WTC11 (cell line): ENCODE data around the gene POLR3A. TPM values are rescaled to one million over a fixed set of nuclear protein-coding genes. Genes with fewer than 3 reads are reported as not detected.

Experiments
- ATAC-seq: fragments of 200-7000 bp; cut with Tn5 transposase; 2 replicates; pipeline ENCODE4 v1.10.0; 2021; ENCODE audit warnings: mild to moderate bottlenecking, moderate library complexity
- CTCF ChIA-PET: fragments of 300-600 bp; sonication (Branson Sonifier 250); formaldehyde crosslinking; loops from one replicate; lab custom pipeline; 2021; ENCODE audit warnings: antibody characterized with exemption; lab: Charles Lee
- POLR2A ChIA-PET: fragments of 350-600 bp; sonication (Branson Sonifier 250); formaldehyde crosslinking; loops from one replicate; lab custom pipeline; 2021; ENCODE audit warnings: antibody characterized with exemption; lab: Charles Lee
- DNase-seq: peaks from one replicate; pipeline ENCODE4 v3.0.0; 2021; ENCODE audit warnings: low spot score
- H3K27ac Mint-ChIP-seq: 2 replicates; pipeline ENCODE4 v1.8.0; 2021; ENCODE audit warnings: mixed read lengths
- H3K27me3 Mint-ChIP-seq: 2 replicates; pipeline ENCODE4 v1.8.0; 2021; ENCODE audit warnings: low read depth, mild to moderate bottlenecking, moderate library complexity, mixed read lengths
- H3K36me3 Mint-ChIP-seq: 2 replicates; pipeline ENCODE4 v1.8.0; 2021; ENCODE audit warnings: mixed read lengths
- H3K4me1 Mint-ChIP-seq: 2 replicates; pipeline ENCODE4 v1.8.0; 2022; ENCODE audit warnings: mixed read lengths
- H3K4me3 Mint-ChIP-seq: 2 replicates; pipeline ENCODE4 v1.8.0; 2021; ENCODE audit warnings: mild to moderate bottlenecking, moderate library complexity, mixed read lengths
- H3K9me3 Mint-ChIP-seq: 2 replicates; pipeline ENCODE4 v1.8.0; 2021; ENCODE audit warnings: mixed read lengths
- AFF4 ChIP-seq: sonication (generic); formaldehyde crosslinking; IDR thresholded peaks from 2 replicates; pipeline ENCODE4 v1.8.1; 2023; ENCODE audit warnings: mild to moderate bottlenecking, missing genetic modification reagents, borderline replicate concordance
- CTCF ChIP-seq: fragments of 200-600 bp; IDR thresholded peaks from 2 replicates; pipeline ENCODE4 v1.8.0; 2022; ENCODE audit warnings: antibody characterized with exemption
- ELF4 ChIP-seq: sonication (generic); formaldehyde crosslinking; IDR thresholded peaks from 2 replicates; pipeline ENCODE4 v1.8.1; 2022; ENCODE audit warnings: low read depth, mild to moderate bottlenecking, moderate library complexity, missing genetic modification reagents
- IRF2 ChIP-seq: sonication (generic); formaldehyde crosslinking; IDR thresholded peaks from 2 replicates; pipeline ENCODE4 v1.8.0; 2022; ENCODE audit warnings: low read depth, missing genetic modification reagents, borderline replicate concordance
- PRDM15 ChIP-seq: sonication (generic); formaldehyde crosslinking; IDR thresholded peaks from 2 replicates; pipeline ENCODE4 v1.8.0; 2022; ENCODE audit warnings: missing genetic modification reagents
- RORB ChIP-seq: fragments of 250-450 bp; sonication (Bioruptor Pico); IDR thresholded peaks from 2 replicates; pipeline ENCODE4 v1.9.0; 2021; ENCODE audit warnings: mild to moderate bottlenecking
- ZNF232 ChIP-seq: sonication (generic); formaldehyde crosslinking; IDR thresholded peaks from 2 replicates; pipeline ENCODE4 v1.8.0; 2022; ENCODE audit warnings: mild to moderate bottlenecking, missing genetic modification reagents
- ZNF317 ChIP-seq: sonication (generic); formaldehyde crosslinking; IDR thresholded peaks from 2 replicates; pipeline ENCODE4 v1.8.1; 2023; ENCODE audit warnings: low read depth, mild to moderate bottlenecking, moderate library complexity, missing genetic modification reagents, borderline replicate concordance
- ZNF396 ChIP-seq: fragments of 250-450 bp; sonication (Bioruptor Pico); IDR thresholded peaks from 2 replicates; pipeline ENCODE4 v1.8.0; 2021; ENCODE audit warnings: mild to moderate bottlenecking, moderate library complexity, borderline replicate concordance
- ZNF416 ChIP-seq: fragments of 250-450 bp; sonication (Bioruptor Pico); IDR thresholded peaks from 2 replicates; pipeline ENCODE4 v1.9.0; 2021; ENCODE audit warnings: mild to moderate bottlenecking, inconsistent platforms
- ZNF423 ChIP-seq: fragments of 250-450 bp; sonication (Bioruptor Pico); IDR thresholded peaks from 2 replicates; pipeline ENCODE4 v2.1.2; 2022; ENCODE audit warnings: mild to moderate bottlenecking, moderate library complexity
- total RNA-seq: library from RNA; stranded (reverse); gene quantifications from 3 replicates; pipeline ENCODE4 v1.2.3, GENCODE V29; 2021
- TF ChIP-seq, protein P1 (sequence below): sonication (generic); formaldehyde crosslinking; IDR thresholded peaks from 2 replicates; pipeline ENCODE4 v1.8.1; 2022; ENCODE audit warnings: missing genetic modification reagents, borderline replicate concordance
- TF ChIP-seq, protein P2 (sequence below): sonication (generic); formaldehyde crosslinking; IDR thresholded peaks from 2 replicates; pipeline ENCODE4 v1.8.1; 2023; ENCODE audit warnings: mild to moderate bottlenecking, missing genetic modification reagents
- TF ChIP-seq, protein P3 (sequence below): sonication (generic); formaldehyde crosslinking; IDR thresholded peaks from 2 replicates; pipeline ENCODE4 v1.8.1; 2022; ENCODE audit warnings: mild to moderate bottlenecking, missing genetic modification reagents, moderate library complexity, borderline replicate concordance
- TF ChIP-seq, protein P4 (sequence below): fragments of 250-450 bp; sonication (Bioruptor Pico); IDR thresholded peaks from 2 replicates; pipeline ENCODE4 v1.9.0; 2021; ENCODE audit warnings: mild to moderate bottlenecking

POLR3A gene
- total RNA-seq, 1 experiment from 2014 or later = 32.2 TPM

DNA sequence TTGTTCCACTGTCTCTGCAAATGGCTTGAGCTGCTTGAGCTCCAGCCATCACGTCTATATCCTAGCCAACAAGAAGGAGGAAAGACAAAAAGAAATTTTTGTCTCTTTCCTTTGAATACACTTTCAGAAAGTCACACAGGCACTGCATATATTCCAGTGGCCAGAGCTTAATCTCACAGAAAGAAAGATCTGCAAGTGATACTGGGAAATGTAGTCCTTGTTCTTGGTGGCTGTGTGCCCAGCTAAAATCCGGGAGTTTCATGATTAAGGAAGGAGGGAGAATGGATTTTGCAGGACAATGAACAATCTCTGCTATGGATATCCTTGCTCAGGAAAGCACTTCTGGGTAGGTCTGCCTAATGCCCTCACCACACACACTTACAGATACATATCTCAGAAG lies 83.2 kb downstream of the POLR3A start (continued):
- TF ChIP-seq CTCF = no peak
- TF ChIP-seq, protein P1, sequence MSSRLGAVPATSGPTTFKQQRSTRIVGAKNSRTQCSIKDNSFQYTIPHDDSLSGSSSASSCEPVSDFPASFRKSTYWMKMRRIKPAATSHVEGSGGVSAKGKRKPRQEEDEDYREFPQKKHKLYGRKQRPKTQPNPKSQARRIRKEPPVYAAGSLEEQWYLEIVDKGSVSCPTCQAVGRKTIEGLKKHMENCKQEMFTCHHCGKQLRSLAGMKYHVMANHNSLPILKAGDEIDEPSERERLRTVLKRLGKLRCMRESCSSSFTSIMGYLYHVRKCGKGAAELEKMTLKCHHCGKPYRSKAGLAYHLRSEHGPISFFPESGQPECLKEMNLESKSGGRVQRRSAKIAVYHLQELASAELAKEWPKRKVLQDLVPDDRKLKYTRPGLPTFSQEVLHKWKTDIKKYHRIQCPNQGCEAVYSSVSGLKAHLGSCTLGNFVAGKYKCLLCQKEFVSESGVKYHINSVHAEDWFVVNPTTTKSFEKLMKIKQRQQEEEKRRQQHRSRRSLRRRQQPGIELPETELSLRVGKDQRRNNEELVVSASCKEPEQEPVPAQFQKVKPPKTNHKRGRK (CRISPR knock-in tag) = no peak
- TF ChIP-seq, protein P2, sequence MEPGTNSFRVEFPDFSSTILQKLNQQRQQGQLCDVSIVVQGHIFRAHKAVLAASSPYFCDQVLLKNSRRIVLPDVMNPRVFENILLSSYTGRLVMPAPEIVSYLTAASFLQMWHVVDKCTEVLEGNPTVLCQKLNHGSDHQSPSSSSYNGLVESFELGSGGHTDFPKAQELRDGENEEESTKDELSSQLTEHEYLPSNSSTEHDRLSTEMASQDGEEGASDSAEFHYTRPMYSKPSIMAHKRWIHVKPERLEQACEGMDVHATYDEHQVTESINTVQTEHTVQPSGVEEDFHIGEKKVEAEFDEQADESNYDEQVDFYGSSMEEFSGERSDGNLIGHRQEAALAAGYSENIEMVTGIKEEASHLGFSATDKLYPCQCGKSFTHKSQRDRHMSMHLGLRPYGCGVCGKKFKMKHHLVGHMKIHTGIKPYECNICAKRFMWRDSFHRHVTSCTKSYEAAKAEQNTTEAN (CRISPR knock-in tag) = no peak
- TF ChIP-seq PRDM15 (CRISPR knock-in tag) = no peak
- TF ChIP-seq, protein P3, sequence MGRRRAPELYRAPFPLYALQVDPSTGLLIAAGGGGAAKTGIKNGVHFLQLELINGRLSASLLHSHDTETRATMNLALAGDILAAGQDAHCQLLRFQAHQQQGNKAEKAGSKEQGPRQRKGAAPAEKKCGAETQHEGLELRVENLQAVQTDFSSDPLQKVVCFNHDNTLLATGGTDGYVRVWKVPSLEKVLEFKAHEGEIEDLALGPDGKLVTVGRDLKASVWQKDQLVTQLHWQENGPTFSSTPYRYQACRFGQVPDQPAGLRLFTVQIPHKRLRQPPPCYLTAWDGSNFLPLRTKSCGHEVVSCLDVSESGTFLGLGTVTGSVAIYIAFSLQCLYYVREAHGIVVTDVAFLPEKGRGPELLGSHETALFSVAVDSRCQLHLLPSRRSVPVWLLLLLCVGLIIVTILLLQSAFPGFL (CRISPR knock-in tag) = no peak

GRCh38 chr10:77944519-77944918 lies 84.8 kb downstream of the POLR3A start:
- no peak overlapping the region for H3K4me3 Mint-ChIP-seq
- DNase-seq = no peak
- CTCF ChIA-PET = no interaction called here
- TF ChIP-seq ELF4 (CRISPR knock-in tag) (no peak), AFF4 (no peak), ZNF396 (no peak), ZNF317 (no peak), ZNF232 (no peak), ZNF423 (no peak), RORB (no peak), IRF2 (no peak), PRDM15 (CRISPR knock-in tag) (no peak), ZNF416 (CRISPR knock-in tag) (no peak)
- TF ChIP-seq, protein P4, sequence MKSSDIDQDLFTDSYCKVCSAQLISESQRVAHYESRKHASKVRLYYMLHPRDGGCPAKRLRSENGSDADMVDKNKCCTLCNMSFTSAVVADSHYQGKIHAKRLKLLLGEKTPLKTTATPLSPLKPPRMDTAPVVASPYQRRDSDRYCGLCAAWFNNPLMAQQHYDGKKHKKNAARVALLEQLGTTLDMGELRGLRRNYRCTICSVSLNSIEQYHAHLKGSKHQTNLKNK (CRISPR knock-in tag) = no peak

More at GRCh38 chr10:77944519-77944918, 84.8 kb downstream of the POLR3A start:
- H3K9me3 Mint-ChIP-seq = no peaks in the 10 kb centered on the region
- peaks cover 3% of the 10 kb centered on the region for H3K27me3 Mint-ChIP-seq
- no peak for ATAC-seq
- no peak overlapping the region for H3K27ac Mint-ChIP-seq
- POLR2A ChIA-PET = no interaction called here
- peaks cover 37% of the 10 kb centered on the region for H3K4me1 Mint-ChIP-seq
- no peaks in the 10 kb centered on the region for H3K36me3 Mint-ChIP-seq
